GM23248 (cell line): ENCODE results near the gene GRAMD1B. TPM values are rescaled to one million over a fixed set of nuclear protein-coding genes. Genes with fewer than 3 reads are reported as not detected.

Experiments
- DNase-seq: peaks from one replicate; pipeline ENCODE4 v3.0.0-alpha.2; 2015
- H2AFZ ChIP-seq: fragments of 200-600 bp; sonication (generic); 2 replicates; pipeline ENCODE4 v1.6.1; 2016; ENCODE audit warnings: antibody characterized with exemption
- H3F3A ChIP-seq: fragments of 200-600 bp; sonication (generic); 2 replicates; pipeline ENCODE4 v1.6.1; 2016; ENCODE audit warnings: mild to moderate bottlenecking, antibody characterized with exemption, mixed run types; ENCODE audit not compliant: insufficient read depth
- H3K27ac ChIP-seq: fragments of 200-600 bp; sonication (generic); 2 replicates; pipeline ENCODE4 v1.5.1; 2016; ENCODE audit warnings: mild to moderate bottlenecking
- H3K27me3 ChIP-seq: fragments of 200-600 bp; sonication (generic); replicated peaks from 2 replicates; pipeline ENCODE4 v1.6.1; 2016; ENCODE audit warnings: mild to moderate bottlenecking; ENCODE audit not compliant: insufficient read depth
- H3K36me3 ChIP-seq: fragments of 200-600 bp; sonication (generic); 2 replicates; pipeline ENCODE4 v1.6.1; 2016; ENCODE audit warnings: low read depth, mild to moderate bottlenecking
- H3K4me1 ChIP-seq: fragments of 200-600 bp; sonication (generic); 2 replicates; pipeline ENCODE4 v1.6.1; 2016; ENCODE audit warnings: mild to moderate bottlenecking; ENCODE audit not compliant: insufficient read depth
- H3K4me2 ChIP-seq: fragments of 200-600 bp; sonication (generic); one replicate; pipeline ENCODE4 v1.6.1; 2016; ENCODE audit warnings: mild to moderate bottlenecking; ENCODE audit not compliant: unreplicated experiment
- H3K4me3 ChIP-seq: fragments of 200-600 bp; sonication (generic); 2 replicates; pipeline ENCODE4 v1.5.1; 2016; ENCODE audit warnings: mild to moderate bottlenecking
- H3K79me2 ChIP-seq: fragments of 200-600 bp; sonication (generic); 2 replicates; pipeline ENCODE4 v1.6.1; 2016; ENCODE audit warnings: mild to moderate bottlenecking; ENCODE audit not compliant: insufficient read depth
- H3K9ac ChIP-seq: fragments of 200-600 bp; sonication (generic); 2 replicates; pipeline ENCODE4 v1.6.1; 2016; ENCODE audit warnings: mild to moderate bottlenecking
- H3K9me2 ChIP-seq: fragments of 200-600 bp; sonication (generic); 2 replicates; pipeline ENCODE4 v1.6.1; 2016; ENCODE audit warnings: mixed run types, mild to moderate bottlenecking, moderate library complexity; ENCODE audit not compliant: insufficient read depth
- H3K9me3 ChIP-seq: fragments of 200-600 bp; sonication (generic); one replicate; pipeline ENCODE4 v1.6.1; 2017; ENCODE audit warnings: low read depth
- H4K20me1 ChIP-seq: fragments of 200-600 bp; sonication (generic); 2 replicates; pipeline ENCODE4 v1.6.0; 2016; ENCODE audit not compliant: insufficient read depth
- EZH2 ChIP-seq: fragments of 200-600 bp; sonication (generic); IDR thresholded peaks from 2 replicates; pipeline ENCODE4 v1.6.1; 2018; ENCODE audit warnings: antibody characterized with exemption, mild to moderate bottlenecking; ENCODE audit not compliant: insufficient read depth, poor library complexity, severe bottlenecking
- EZH2phosphoT487 ChIP-seq: fragments of 200-600 bp; sonication (generic); IDR thresholded peaks from 2 replicates; pipeline ENCODE4 v1.6.1; 2018; ENCODE audit warnings: antibody characterized with exemption, moderate library complexity, mild to moderate bottlenecking, low read depth; ENCODE audit not compliant: insufficient read depth
- WGBS, 2 experiments: methylation state at CpG; one replicate each; pipeline ENCODE4 v1.1.6; 2015 to 2017; ENCODE audit warnings: low lambda C conversion rate in 2 of 2, low coverage in 1 of 2; ENCODE audit errors: missing lambda C conversion rate in 2 of 2; 5-methylcytosine and 5-hydroxymethylcytosine counted together
- in situ Hi-C: fragments of 300-500 bp; cut with MboI; formaldehyde crosslinking; loops from 2 replicates; pipeline ENCODE4 v1.15.0; 2020
- polyA plus RNA-seq: library from polyadenylated mRNA; unstranded; fragments of >200 nt; fragmentation: Nextera tagmentation; extraction: Ambion mirVana; gene quantifications from 2 replicates; pipeline ENCODE4 v1.2.1, GENCODE V29; 2016
- total RNA-seq: library from RNA; depleted of rRNA; stranded (reverse); fragments of >200 nt; shearing (Covaris generic); gene quantifications from 2 replicates; pipeline ENCODE4 v1.2.3, GENCODE V29; 2014

Gene GRAMD1B
- total and polyA plus RNA-seq, 2 experiments from 2014 or later, result 4.1 to 14.8 TPM

DNA sequence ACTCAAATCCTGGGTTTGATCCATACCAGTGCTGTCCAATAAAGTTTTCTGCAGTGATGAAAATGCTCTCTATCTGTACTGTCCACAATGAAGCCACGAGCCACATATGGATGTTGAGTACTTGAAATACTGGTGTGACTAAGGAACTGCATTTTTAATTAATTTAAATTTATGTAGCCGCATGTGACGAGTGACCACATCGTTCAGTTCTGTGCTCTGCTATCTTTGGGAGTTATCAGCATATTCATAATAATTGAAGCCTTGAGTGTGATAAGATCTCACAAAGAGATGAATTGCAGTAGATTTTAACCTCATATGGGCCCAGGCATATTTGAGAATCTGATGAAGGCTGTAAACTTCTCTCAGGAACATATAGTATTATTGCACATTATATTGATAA lies 40.8 kb downstream of the GRAMD1B start:
- H4K20me1 ChIP-seq, result no peaks in the 10 kb centered on the region
- H2AFZ ChIP-seq, result no peak overlapping the region
- H3K4me2 ChIP-seq, result no peak overlapping the region
- no peak for TF ChIP-seq EZH2phosphoT487
- TF ChIP-seq EZH2, result no peak
- peaks cover 80% of the 10 kb centered on the region for H3K79me2 ChIP-seq
- no peak overlapping the region for H3K9ac ChIP-seq
- H3F3A ChIP-seq, result peaks cover 28% of the 10 kb centered on the region
- WGBS, 2 experiments, result 95 to 98% methylated on average over 4 of the region's 4 CpGs
- in situ Hi-C loops, result no loop called here
- H3K36me3 ChIP-seq, result no peaks in the 10 kb centered on the region
- H3K27ac ChIP-seq, result no peak overlapping the region
- no peak for DNase-seq
- H3K27me3 ChIP-seq, result no peaks in the 10 kb centered on the region
- no peak overlapping the region for H3K4me3 ChIP-seq
- H3K9me3 ChIP-seq, result no peaks in the 10 kb centered on the region
- no peaks in the 10 kb centered on the region for H3K9me2 ChIP-seq
- H3K4me1 ChIP-seq, result peaks cover 29% of the 10 kb centered on the region

GRCh38 chr11:123472236-123472935 lies 42.3 kb downstream of the GRAMD1B start:
- no peak overlapping the region for H3K4me3 ChIP-seq
- peaks cover 28% of the 10 kb centered on the region for H3F3A ChIP-seq
- peak overlapping the region; percentile 97; the same call in 1 of the 2 replicates for H3K27ac ChIP-seq
- peaks cover 76% of the 10 kb centered on the region for H3K79me2 ChIP-seq
- no peak for DNase-seq
- no peaks in the 10 kb centered on the region for H3K9me2 ChIP-seq
- 85 to 93% methylated on average over 8 of the region's 8 CpGs for WGBS, 2 experiments
- H3K4me2 ChIP-seq, result no peak overlapping the region
- H3K9ac ChIP-seq, result no peak overlapping the region
- H4K20me1 ChIP-seq, result no peaks in the 10 kb centered on the region
- H3K4me1 ChIP-seq, result peaks cover 29% of the 10 kb centered on the region
- TF ChIP-seq EZH2, result no peak
- TF ChIP-seq EZH2phosphoT487, result no peak
- in situ Hi-C loops, result no loop called here
- H3K27me3 ChIP-seq, result no peaks in the 10 kb centered on the region
- no peak overlapping the region for H2AFZ ChIP-seq
- no peaks in the 10 kb centered on the region for H3K36me3 ChIP-seq
- H3K9me3 ChIP-seq, result no peaks in the 10 kb centered on the region

DNA sequence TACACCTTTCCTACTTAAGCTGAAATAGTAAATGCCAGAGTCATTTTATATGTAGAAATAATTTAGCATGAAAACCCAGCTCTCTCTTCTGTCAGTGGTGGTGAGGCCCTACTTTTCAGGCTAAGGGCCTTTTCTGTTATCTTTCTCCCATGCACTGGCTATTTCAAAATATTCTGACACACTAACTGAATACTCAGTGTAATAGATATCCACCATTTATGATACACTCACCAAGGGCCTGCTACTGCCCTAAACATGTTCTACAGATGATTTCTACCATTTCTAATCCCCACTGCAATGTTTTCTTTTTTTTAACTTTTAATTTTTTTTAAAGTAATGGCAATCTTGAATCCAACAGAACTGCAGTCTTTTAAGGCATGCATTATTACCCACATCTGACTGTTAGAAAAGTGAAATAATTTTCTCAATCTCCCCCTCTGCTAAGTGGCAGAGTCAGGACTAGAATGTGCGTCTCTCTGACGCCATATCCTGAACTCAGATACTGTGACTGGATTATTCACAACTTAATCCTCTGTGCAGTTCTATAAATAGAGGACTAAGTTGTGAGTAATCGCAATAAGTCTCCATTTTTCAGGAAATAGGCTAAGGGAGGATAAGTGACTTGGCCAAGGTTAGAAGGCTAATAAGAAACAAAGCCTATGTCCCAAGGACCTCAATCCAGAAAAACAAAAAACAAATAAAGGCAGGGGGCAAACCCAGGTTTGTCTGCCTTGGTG lies 44.0 kb downstream of the GRAMD1B start:
- in situ Hi-C loops, result no loop called here
- 0 out of 2 replicates have a peak overlapping the region, but pooled peaks have one; percentile 2 for H3K4me3 ChIP-seq
- peak overlapping the region; percentile 97 for H3K27ac ChIP-seq
- no peaks in the 10 kb centered on the region for H3K9me2 ChIP-seq
- WGBS, 2 experiments, result 2 to 3% methylated on average over 3 of the region's 3 CpGs
- H3F3A ChIP-seq, result peaks cover 28% of the 10 kb centered on the region
- no peaks in the 10 kb centered on the region for H3K9me3 ChIP-seq
- peaks cover 76% of the 10 kb centered on the region for H3K79me2 ChIP-seq
- peak overlapping the region; percentile 52 for H3K4me2 ChIP-seq
- H3K36me3 ChIP-seq, result no peaks in the 10 kb centered on the region
- H4K20me1 ChIP-seq, result no peaks in the 10 kb centered on the region
- no peaks in the 10 kb centered on the region for H3K27me3 ChIP-seq
- TF ChIP-seq EZH2phosphoT487, result no peak
- H3K9ac ChIP-seq, result peak overlapping the region; percentile 72
- DNase-seq, result peak; percentile 96
- peaks cover 34% of the 10 kb centered on the region for H3K4me1 ChIP-seq
- peak overlapping the region; percentile 56 for H2AFZ ChIP-seq

DNA sequence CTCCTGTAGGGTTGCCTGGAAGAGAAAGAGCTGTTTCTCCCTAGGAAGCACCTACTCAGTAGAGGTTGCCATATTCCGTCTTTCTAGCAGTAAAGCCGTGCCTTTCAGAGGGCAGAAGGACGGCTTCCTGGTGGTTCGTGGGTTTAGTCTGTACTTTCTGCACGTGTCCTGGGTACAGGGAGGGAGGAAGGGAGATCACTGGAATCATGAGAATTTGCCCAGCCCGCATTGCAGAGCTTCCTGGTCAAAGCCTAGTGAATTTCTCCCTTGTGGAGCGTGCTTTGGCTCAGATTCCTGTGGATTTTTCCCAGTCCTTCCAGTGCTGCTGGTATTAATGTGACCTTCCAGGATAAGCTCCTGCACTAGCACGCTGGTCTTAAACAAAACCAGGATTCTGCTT lies 44.9 kb downstream of the GRAMD1B start:
- H3K27me3 ChIP-seq, result no peaks in the 10 kb centered on the region
- peaks cover 34% of the 10 kb centered on the region for H3K4me1 ChIP-seq
- peak overlapping the region; percentile 52 for H3K4me2 ChIP-seq
- peaks cover 28% of the 10 kb centered on the region for H3F3A ChIP-seq
- no peaks in the 10 kb centered on the region for H3K36me3 ChIP-seq
- peak overlapping the region; percentile 35 for H2AFZ ChIP-seq
- H3K9me3 ChIP-seq, result no peaks in the 10 kb centered on the region
- H3K79me2 ChIP-seq, result peaks cover 78% of the 10 kb centered on the region
- peak overlapping the region; percentile 97 for H3K27ac ChIP-seq
- no peaks in the 10 kb centered on the region for H3K9me2 ChIP-seq
- H3K9ac ChIP-seq, result peak overlapping the region; percentile 72
- H3K4me3 ChIP-seq, result no peak overlapping the region
- no peaks in the 10 kb centered on the region for H4K20me1 ChIP-seq
- TF ChIP-seq EZH2phosphoT487 (no peak), EZH2 (no peak)
- WGBS, 2 experiments, result 80 to 87% methylated on average over 8 of the region's 8 CpGs
- in situ Hi-C loops, result loop anchor here (5.0 kb wide), 2 partner anchors 68 to 173 kb away; no protein-coding TSS in a partner anchor
- no peak for DNase-seq
